GM21528 (cell line): ENCODE measurements around the gene PCNX4.
"Not testable (repeated sequence)": the region's sequence is repeated elsewhere in the genome, so short reads cannot be mapped to it uniquely, and the experiment has no call there.

ENCODE experiments used
- ATAC-seq: cut with Tn5 transposase; IDR thresholded peaks from one replicate; pipeline ENCODE4 v1.9.1; 2021; ENCODE audit warnings: mild to moderate bottlenecking, moderate library complexity; ENCODE audit not compliant: unreplicated experiment, low FRiP score

Gene PCNX4

DNA sequence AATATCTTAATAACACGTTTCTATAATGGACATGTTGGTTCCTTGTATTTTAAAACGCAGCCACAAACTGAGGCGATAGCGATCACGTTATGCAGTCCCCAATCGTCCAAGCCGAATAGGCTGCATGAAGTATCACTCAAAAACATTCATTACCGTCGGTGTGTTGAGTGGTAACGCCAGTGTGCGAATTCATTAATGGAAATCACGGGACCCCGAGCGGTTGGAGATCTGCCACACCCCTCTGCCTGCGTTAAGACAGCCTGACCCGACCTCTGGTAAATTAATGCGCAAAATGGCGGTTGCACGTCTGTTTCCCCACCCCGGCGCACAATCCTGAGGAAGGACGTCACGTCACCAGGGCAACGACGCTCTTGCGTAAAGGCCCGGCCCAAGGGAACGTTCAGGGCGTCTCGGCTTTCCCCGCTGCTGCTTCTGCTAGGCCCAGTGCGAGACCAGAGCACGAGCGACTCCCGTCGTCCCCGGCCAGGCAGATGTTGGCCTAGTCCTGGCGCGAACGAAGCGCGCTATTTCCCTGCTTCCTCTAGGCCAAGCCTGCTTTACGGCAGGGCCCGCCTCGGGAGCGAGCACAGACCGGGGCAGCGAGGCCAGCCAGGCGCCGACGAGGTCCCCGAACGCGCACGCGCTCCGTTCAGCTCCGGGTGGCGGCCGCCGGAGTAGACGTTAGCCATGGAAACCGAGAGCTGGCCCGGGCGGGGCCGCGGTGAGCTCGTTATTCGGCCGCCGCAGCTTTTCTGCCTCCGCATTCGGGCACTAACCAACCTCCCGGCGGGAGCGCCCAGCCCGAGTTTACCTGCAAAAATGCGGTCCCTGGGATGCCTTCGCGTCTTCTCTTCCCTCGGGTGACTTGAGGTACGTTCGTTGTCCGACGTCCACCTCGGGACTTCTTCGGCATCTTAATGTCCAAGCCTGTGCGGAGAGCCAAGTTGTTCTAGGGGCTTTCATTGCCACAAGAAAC lies at the start of gene PCNX4:
TSS of gene PCNX4 (plus strand) at position 374 of the 976 bp plus-strand sequence. CDS start 15,716 bp downstream, outside the sequence.
- peak; percentile 99 for ATAC-seq

DNA sequence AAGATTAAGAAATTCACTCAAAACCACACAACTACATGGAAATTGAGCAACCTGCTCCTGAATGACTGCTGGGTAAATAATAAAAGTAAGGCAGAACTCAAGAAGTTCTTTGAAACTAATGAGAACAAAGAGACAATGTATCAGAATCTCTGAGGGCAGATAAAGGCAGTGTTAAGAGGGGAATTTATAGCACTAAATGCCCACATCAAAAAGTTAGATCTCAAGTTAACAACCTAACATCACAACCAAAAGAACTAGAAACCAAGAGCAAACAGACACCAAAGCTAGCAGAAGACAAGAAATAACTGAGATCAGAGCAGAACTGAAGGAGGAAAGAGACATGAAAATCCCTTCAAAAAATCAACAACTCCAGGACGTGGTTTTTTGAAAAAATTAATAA lies 43.7 kb upstream of the PCNX4 start:
- ATAC-seq, result not testable (repeated sequence)

DNA sequence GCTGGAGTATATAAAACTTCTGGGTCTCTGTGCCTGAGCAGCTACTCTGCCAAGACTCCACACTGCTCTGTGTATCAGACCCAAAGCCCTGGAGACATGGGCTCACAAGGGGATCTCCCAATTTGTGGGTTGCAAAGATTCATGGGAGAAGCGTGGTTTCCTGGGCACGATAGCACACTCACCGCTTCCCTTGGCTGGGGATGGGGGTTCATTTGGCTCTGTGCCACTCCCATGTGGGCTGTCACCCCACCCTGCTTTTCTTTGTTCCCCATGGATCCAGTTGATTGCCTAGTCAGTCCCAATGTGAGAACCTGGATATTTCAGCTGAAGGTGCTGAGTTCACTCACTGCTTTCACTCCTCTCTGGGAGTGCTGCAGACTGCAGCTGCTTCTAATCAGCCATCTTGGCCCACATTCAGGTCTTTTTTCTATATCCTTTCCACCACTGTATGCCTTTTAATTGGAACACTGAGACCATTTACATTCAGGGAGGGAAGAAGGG lies 40.0 kb upstream of the PCNX4 start:
- ATAC-seq, result no peak

DNA sequence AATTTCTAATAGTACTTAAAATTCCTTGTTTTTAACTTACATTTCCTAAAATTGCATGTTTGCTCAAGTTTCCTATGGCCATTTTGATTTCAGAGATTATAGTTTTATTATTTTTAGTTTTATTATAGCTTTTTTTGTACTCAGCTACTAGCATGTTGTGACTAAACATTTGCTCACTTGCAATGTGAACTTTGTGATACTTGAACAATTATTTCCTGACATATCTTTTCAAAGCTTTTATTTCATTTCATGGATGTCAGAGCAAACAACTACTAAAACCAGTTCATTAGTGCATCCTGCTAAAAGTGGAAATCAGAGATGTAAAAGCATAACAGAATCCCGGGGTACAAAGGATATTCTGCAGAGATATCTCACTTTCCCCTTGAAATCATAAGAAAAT lies 33.6 kb upstream of the PCNX4 start:
- no peak for ATAC-seq

DNA sequence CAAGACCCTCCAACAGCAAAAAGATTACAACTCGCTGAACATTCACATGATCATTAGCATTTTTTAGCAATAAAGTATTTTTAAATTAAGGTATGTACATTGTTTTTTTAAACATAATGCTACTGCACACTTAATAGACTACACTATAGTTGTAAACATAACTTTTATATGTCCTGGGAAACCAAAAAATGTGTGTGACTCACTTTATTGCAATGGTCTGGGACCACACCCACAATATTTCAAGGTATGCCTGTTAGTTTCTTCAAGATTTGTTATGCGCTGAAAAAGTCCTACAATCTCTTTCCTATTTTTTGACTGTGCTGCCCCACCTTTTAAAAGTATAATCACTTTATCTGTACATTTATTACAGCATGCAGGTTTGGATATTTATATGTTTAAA lies 30.4 kb upstream of the PCNX4 start:
- ATAC-seq, result no peak

DNA sequence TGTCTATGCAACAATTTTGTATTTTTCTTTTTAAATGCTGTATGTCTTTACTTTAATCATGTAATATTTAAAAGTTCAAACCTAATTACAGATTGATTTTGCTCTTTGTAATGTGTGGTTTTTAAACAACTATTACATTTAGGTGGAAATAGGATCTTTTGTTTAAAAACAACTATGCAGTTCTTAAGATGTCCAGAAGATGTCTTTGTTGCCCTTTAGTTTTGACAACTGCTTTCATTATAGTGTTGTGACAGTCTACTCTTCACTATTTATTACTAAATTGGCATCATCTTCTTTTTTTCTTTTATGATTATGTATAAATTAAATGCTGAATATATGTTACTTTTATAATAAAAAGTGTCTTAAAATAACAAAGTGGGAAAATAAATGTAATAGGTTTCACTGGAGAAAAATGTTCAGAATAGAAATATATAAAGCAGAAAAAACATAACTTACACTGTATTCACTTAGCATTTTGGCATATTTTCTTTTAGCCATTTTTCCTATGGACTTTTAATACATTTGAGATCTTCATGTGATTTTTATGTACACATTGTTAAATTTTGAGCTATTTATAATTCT lies 27.1 kb upstream of the PCNX4 start:
- no peak for ATAC-seq

DNA sequence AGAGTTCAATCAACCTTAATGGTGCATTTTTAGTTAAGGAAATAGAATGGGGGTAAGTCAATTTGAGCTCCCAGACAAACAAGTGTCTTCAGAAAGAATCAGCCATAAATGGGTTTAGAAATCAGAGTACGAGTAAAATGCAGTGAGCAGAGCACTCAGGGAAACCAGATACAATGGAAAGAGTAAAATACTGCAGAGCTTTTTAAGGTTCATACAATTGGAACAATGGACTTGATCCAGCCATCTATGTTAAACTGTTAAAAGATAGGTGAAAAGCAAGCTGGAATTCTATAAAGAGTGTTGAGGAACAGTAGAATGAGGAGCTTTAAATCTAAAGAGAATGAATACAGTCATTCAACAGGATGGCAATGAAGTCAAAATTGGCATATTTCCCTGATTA lies 23.8 kb upstream of the PCNX4 start:
- ATAC-seq, result no peak

DNA sequence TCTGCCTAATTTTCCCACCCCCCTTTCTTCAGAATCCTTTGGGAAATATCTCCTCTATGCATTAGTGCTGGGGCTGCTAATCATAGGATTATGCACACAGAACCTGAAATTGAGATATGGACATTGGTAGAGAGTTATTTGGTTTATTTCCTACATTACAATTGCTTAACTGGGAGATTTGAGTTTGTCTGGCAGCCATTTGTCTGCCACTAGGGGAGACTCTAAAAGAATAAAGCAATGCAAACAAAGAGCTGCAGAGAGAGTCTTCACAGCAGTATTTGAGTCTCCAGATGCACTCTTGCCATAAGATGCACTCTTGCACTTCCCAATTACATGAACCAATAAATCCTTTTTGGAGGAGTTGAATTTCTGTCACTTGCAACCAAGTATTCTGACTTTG lies 12.0 kb upstream of the PCNX4 start:
- no peak for ATAC-seq

DNA sequence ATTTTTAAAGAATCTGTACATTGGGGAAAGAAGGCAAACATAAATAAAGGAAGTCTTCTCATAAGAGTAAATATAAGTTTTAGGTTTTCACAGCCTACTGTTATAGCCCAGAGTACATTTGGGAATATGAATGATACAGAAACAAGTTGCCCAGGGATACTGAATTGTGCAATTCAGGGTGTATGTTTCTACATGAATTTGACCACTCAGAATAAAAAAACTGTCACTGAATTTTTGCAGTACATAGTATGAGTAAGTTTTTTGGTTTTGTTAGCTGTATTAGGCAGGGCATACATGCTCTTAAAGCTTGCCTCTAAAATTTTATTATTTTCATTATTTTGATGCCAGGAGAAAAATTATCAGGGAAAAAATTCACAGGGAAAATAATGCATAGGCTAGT lies 6.6 kb upstream of the PCNX4 start:
- no peak for ATAC-seq

DNA sequence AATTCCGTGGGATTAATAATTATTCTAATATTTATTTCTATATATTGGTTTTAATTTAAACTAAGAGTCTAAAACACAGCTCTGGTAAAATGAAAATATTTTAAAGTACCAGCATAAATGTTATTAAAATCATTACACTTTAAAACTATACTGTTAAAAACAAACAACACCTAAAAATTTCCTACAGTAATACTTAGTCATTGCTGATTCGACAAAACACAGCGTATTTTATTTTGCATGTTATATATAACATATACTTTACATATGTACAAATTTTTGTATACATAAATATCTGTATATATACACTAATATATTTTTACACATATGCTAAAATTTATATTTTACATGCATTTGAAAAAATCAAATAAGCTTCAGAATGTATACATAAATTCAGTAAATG lies 6.0 kb upstream of the PCNX4 start:
- ATAC-seq, result no peak

DNA sequence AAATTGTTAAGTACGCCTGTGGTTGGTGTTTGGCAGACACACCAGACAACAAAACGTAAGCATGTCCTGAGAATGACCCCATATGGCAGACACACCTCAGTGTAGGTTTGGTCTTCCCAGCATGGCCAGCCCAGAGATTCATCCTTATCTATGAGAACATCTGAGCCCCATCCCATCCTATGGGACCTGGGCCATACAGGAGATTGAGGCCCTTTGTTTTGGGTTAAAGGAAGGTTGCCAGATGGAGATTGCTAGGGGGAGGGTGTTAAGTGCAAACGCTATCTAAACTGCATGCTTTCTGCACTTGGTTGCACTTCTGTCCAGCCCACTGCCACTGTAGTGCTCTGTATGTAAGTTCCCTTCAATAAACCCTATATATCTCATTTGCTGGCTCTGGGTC lies 4.1 kb upstream of the PCNX4 start:
- ATAC-seq, result no peak

DNA sequence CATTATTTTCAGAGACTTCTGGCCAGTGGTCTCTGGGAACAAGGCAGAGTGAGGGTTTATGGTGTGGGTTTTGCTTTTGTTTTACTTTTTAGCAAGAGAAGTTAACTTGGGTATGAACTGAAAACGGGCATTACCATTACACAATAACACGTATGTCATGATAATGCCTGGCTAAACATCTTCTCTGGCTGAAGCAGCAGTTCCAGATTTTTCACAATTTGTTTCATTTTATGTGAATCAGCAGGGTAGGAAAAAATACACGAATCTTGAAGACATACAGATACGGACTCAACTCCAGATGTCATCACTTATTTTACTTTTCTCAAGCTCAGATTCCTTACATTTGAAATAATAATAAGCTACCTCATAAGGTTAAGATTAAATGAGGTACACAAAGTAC lies 2.5 kb upstream of the PCNX4 start:
- no peak for ATAC-seq

DNA sequence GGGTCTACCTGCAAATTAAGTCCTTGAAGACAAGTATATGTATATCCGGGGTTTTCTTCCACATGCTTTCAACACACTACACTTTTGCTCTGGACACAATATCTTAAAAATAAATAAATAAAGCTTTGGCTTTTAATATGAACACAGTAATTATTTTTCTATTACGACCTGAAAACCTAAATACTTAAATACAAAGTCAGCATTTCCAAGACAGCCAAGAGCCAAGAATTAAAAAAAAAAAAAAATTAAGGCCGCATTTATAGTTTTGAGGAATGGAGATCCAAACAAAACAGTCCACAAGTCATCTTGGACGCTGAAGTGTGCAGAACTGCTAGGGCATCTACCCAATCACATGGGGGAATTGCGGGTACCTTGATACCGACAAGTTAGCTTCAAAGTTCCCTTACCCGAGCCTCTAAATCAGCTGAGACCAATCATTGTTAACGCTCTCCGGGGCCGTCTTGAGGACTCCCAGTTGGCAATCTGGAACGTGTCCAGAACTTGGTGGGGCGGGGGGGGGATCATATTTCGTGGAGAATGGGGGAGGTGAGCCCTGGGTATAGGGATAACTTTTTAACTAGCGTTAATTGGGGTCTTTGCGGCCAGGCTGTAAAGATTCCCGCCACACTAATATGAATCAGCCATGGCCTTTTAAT lies 731 bp upstream of the PCNX4 start:
- ATAC-seq, result no peak

DNA sequence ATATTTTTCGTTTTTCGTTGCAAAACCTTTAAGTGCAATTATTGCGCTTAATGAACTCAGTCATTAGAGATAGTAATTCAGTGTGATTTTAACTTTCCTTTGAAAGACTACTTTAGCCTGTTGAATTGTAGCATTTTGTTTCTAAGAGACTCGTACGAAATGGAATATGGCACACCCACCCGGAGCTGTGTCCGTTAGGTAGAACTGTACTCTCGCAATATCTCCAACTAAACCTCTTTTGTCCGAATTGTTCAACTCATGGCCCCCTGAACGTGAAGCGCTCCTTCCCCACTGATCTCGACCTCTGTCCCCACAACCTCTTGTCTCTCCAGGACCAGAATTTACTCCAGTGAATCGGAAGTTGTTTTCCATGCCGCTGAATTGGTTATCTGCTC lies 800 bp downstream of the PCNX4 start:
- no peak for ATAC-seq

DNA sequence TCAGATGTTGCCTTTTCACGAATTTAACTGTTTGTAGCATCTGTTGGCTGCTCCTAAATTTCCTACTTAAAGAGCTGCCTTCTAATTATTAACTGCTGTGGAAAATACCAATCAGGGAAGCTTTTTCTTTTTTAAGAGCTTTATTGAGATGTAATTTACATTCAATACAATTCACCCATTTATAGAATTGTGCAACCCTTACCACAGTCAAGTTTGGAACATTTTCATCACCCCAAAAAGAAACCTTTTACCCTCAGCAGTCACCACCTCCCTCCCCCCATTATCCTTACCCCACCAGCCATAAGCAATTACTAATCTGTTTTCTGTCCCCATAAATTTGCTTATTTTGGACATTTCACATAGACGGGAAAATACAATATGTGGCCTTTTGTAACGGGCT lies 1.4 kb downstream of the PCNX4 start:
- no peak for ATAC-seq

DNA sequence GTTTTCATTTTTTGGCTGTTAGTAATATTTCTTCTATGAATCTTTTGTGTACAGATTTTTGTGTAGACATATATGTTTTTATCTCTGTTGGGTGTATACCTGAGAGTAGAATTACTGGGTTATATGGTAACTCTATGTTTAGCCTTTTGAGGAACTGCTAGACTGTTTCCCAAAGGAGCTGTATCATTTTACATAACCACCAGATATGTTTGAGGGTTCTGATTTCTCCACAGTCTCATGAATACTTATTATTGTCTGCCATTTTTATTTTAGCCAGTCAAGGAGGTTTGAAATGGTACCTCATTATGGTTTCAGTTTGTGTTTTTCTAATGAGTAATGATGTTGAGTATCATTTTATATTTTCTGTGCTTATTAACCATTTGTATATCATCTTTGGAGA lies 1.9 kb downstream of the PCNX4 start:
- no peak for ATAC-seq

DNA sequence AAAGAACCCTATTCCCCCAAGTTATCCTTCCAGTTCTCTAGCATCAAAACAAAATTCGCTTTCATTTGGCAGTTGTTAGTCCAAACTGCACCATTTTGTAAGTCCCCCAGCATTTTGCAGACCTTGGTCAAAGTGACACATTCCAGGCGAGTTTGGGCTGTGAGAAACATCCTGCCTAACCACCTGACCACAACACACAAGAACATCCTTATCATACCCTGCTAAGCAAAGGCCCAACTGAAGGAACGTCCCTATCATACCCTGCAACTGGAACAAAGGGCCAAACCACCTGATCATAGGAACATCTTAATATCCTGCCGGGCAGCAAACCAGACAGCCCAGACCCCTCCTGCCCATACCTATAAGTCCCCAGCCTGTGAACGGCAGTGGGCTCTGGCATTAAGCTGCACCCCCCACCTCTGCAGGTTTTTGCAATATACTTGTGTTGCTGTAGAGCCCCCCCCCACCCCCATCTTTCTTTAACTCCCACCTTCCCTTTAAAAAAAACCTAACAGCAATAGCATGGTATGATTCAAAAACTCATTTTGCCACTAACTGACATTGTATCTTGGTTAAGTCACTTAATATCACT lies 2.7 kb downstream of the PCNX4 start:
- no peak for ATAC-seq

DNA sequence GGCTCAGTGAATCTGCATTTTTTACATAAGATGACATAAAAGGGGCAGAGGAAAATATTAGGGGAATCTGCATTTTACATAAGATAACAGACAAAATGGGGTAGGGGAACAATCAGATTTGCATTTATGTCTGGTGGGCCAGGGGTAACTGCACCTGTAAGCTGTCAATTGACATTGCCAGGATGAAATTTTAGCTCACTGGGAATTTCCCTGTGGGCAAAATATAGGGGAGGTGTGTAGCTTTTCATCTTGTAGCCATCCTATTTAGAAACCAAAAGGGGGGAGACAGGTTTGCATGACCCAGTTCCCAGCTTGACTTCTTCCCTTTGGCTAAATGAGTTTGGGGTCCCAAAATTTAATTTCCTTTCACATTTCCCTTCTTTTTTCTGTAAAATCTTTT lies 3.5 kb downstream of the PCNX4 start:
- no peak for ATAC-seq

DNA sequence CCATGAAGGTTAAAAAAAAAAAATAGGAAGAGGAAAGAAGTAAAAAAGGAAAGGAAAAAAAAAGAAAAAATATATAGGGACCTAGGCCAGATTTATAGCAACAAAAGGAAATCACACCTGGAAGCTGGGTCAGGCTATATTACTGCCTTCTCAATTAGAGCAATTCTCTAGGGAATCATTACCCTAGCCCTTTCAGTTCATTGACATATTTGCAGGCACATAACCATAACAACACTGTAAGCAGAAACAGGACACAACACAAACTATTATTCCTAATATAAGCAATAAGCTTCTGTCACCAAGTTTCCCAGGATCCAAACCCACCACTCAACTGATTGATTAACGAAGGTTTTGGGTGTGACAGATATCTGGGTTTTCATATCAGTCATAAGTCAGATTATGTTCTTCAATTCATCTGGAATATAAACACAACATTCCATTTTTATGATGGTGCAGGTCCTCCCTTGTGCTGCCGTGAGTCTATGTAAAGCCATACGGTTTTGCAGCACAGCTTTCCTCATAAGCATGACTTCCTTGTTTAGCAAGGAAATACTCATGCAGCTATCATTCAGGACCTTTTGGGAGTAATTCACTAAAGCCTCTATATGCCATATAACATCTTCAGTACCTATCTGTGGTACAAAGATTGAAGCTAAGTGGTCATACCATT lies 4.2 kb downstream of the PCNX4 start:
- no peak for ATAC-seq

DNA sequence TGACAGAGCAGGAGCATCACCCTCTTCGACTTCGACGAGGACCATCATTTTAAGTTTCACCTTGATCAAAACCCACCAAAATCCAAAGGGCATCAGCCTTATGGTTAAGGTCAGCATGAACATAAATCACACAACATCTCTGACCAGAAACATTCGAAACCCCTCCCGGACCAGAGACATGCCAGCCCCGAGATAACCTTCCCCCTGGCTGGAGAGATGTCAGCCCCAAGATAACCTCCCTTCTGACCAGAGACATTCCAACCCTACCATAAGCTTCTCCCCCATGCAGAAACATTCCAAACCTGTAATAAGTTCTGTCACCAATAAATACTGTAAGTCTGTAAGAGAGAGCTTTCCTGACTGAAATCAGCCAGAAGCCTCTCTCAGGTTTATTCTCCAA lies 6.3 kb downstream of the PCNX4 start:
- no peak for ATAC-seq
